ENCODE results near the gene CA5A. TPM values are rescaled to one million over a fixed set of nuclear protein-coding genes. Genes with fewer than 3 reads are reported as not detected.

Gene CA5A
- total and polyA plus RNA-seq, 2 of the 13 experiments (the other 11 are each of a cell fraction or from before 2014, with no cell fraction given) = 66.8 to 106 TPM

DNA sequence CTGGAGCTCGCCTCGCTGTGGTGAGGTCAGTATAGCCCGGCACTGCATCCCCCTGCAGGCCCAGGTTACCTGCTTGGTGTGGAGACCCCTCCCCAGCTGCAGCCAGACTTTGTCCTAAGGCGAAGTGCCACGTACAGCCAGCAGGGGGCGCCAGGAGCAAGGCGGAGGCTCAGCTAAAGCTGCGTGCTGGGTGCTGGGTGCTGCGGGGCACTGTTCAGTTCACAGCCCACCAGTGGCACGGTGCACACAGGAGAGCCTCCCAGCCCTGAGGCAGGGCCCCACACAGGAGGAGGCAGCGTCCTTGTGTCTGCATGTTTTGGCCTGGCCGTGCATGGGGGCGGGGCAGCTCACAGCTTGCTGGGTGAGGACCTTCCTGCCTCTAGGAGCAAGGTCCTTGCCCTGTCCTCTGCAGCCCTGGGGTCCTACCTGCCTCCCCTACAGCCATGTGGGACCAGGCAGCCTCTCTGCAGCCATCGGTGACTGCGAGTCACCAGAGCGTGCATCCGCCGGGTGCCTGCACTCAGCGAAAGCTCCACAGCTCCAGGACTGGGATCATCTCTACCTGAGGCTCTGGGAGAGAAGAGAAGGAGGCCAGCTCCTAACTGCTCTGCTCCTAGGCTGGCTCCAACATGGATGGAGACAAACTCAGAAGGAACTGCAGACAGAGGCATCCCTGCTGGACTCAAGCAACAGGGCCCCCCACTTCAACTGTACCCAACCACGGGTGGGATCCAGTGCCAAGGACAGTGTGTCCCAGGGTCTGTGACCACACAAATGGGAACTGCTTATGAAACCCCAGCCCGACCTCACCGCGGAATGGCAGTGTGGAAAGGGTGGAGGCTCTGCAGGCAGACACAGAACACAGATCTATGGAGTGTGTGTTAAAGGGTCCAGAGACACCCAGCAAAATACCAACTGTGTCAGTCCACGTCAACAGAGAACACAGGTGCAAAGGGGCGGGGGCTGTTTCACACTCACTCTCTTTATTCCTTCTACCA lies 86.0 kb downstream of the CA5A start (continued):
- peak; percentile 54 for TF ChIP-seq ZNF883 (CRISPR knock-in tag; IDR thresholded peaks at IDR 0.05; ENCODE audit: not compliant biosample characterization)
- no peak for TF ChIP-seq RAD51 (IDR thresholded peaks at IDR 0.05; ENCODE audit: borderline replicate concordance)
- TF ChIP-seq ATAD3A (CRISPR knock-in tag; IDR thresholded peaks at IDR 0.05) = 0 out of 2 replicates have a peak, but pooled peaks have one; percentile 13
- TF ChIP-seq RBFOX2 (IDR thresholded peaks at IDR 0.05; ENCODE audit: low read depth, low read length) = peak; percentile 81
- peak; percentile 87; the same call in 1 of the 2 replicates for TF ChIP-seq RCOR2 (CRISPR knock-in tag; IDR thresholded peaks at IDR 0.05)
- no peak for TF ChIP-seq ZNF256 (CRISPR knock-in tag; conservative IDR thresholded peaks at IDR 0.05)
- TF ChIP-seq SAP130 (CRISPR knock-in tag; IDR thresholded peaks at IDR 0.05; ENCODE audit: low read depth) = peak; percentile 93
- TF ChIP-seq USF2 (IDR thresholded peaks at IDR 0.05; ENCODE audit: low read depth, low read length) = no peak
- TF ChIP-seq USF2 (CRISPR knock-in tag; IDR thresholded peaks at IDR 0.05; ENCODE audit: borderline replicate concordance) = no peak; the same call in 1 of the 2 replicates
- 0 out of 2 replicates have a peak, but pooled peaks have one; percentile 43 for TF ChIP-seq ZKSCAN8 (CRISPR knock-in tag; IDR thresholded peaks at IDR 0.05; ENCODE audit: borderline replicate concordance)
- TF ChIP-seq DPF2 (CRISPR knock-in tag; IDR thresholded peaks at IDR 0.05; ENCODE audit: borderline replicate concordance, low read depth) = peak; percentile 94
- peak; percentile 66; the same call in 1 of the 2 replicates for TF ChIP-seq ZNF569 (CRISPR knock-in tag; IDR thresholded peaks at IDR 0.05; ENCODE audit: borderline replicate concordance)
- 0 out of 2 replicates have a peak, but pooled peaks have one; percentile 10 for TF ChIP-seq GLI4 (CRISPR knock-in tag; IDR thresholded peaks at IDR 0.05; ENCODE audit: borderline replicate concordance)
- 0 out of 2 replicates have a peak, but pooled peaks have one; percentile 58 for TF ChIP-seq ZNF317 (CRISPR knock-in tag; IDR thresholded peaks at IDR 0.05)
- TF ChIP-seq, protein P1, sequence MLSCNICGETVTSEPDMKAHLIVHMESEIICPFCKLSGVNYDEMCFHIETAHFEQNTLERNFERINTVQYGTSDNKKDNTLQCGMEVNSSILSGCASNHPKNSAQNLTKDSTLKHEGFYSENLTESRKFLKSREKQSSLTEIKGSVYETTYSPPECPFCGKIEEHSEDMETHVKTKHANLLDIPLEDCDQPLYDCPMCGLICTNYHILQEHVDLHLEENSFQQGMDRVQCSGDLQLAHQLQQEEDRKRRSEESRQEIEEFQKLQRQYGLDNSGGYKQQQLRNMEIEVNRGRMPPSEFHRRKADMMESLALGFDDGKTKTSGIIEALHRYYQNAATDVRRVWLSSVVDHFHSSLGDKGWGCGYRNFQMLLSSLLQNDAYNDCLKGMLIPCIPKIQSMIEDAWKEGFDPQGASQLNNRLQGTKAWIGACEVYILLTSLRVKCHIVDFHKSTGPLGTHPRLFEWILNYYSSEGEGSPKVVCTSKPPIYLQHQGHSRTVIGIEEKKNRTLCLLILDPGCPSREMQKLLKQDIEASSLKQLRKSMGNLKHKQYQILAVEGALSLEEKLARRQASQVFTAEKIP (CRISPR knock-in tag; IDR thresholded peaks at IDR 0.05; ENCODE audit: borderline replicate concordance) = no peak
- TF ChIP-seq HNRNPUL1 (IDR thresholded peaks at IDR 0.05; ENCODE audit: low read depth, low read length) = no peak
- TF ChIP-seq DNMT1 (CRISPR knock-in tag; IDR thresholded peaks at IDR 0.05) = peak; percentile 100
- TF ChIP-seq ZC3H13 (CRISPR knock-in tag; IDR thresholded peaks at IDR 0.05) = peak; percentile 86
- TF ChIP-seq ZFP62 (CRISPR knock-in tag; IDR thresholded peaks at IDR 0.05) = no peak
- TF ChIP-seq NR2F1 (CRISPR knock-in tag; IDR thresholded peaks at IDR 0.05) = peak; percentile 18 to 58; a peak in 2 of 4 replicates
- TF ChIP-seq ZNF512 (CRISPR knock-in tag; IDR thresholded peaks at IDR 0.05) = peak; percentile 58; the same call in 1 of the 2 replicates
